Uterus (tissue), 2 donors: ENCODE data around the gene ARHGEF18.

Source experiments
- CTCF ChIP-seq, 4 experiments: fragments of 200-600 bp in 2 of 4; fragments of 450-650 bp in 2 of 4; sonication (generic) in 2 of 4; IDR thresholded peaks; one replicate each; pipeline ENCODE4 v1.5.1; 2016 to 2019; ENCODE audit warnings: antibody characterized with exemption in 4 of 4, mild to moderate bottlenecking in 2 of 4, moderate library complexity in 1 of 4
- POLR2A ChIP-seq, 2 donors: fragments of 450-650 bp; IDR thresholded peaks; one replicate each; pipeline ENCODE4 v1.6.1; 2016; ENCODE audit warnings: antibody characterized with exemption in 2 of 2, mild to moderate bottlenecking in 1 of 2, moderate library complexity in 1 of 2

GRCh38 chr19:7371001-7371400 is 22.3 kb downstream of the ARHGEF18 start:
- no peak for TF ChIP-seq CTCF (IDR thresholded peaks at IDR 0.05)
- TF ChIP-seq POLR2A (IDR thresholded peaks at IDR 0.05), result no peak
